DMS 273 treated with DMSO at 0.1 percent for 48 hours (cell line): ENCODE results near the gene CDC73.
"Not testable (repeated sequence)": the region's sequence is repeated elsewhere in the genome, so short reads cannot be mapped to it uniquely, and the experiment has no call there.

ENCODE experiments used
- DNase-seq: peaks from one replicate; lab custom pipeline; 2025; lab: John Stamatoyannopoulos, UW

The CDC73 gene

DNA sequence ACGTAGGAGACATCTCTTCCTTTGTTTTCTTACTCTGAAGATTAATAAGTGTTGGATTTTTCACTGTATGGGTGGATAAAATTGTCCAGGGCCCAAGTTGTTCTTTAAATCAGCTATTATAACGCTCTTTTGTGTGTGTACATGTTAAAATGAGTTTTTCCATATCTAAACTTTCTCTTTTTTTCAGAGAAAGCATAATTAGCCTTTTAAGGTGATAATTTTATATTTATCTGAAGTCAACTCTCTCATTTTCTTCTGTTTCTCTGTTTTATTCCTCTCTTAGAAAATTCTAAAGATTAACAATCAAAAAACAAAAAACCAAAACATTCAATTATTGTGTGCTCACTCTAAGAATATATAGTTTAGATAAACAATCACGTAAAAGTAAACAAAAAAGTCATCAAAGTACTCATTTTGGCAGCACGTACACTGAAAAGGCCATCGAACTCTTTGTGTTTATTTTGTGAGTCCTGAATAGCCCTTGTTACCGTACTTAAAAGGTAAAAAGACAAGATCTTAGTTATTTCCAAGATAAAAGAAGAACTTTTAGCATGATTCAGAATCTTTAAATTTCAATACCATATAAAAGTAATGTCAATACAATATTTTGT, 7.2 kb upstream of the CDC73 start:
- no peak for DNase-seq

- DNase-seq = no peak
These were observed 6.1 kb upstream of the CDC73 start for GRCh38 chr1:193115629-193116227.

DNA sequence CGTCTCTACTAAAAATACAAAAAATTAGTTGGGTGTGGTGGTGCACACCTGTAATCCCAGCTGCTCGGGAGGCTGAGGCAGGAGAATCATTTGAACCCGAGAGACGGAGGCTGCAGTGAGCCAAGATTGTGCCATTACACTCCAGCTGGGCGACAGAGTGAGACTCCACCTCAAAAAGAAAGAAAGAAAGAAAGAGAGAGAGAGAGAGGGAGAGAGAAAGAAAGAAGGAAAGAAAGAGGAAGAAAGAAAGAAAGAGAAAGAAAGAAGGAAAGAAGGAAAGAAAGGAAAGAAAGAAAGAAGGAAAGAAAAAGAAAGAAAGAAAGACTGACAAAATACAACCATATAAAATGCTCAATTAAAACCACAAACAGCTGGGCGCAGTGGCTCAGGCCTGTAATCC, 4.7 kb upstream of the CDC73 start:
- DNase-seq = not testable (repeated sequence)

DNA sequence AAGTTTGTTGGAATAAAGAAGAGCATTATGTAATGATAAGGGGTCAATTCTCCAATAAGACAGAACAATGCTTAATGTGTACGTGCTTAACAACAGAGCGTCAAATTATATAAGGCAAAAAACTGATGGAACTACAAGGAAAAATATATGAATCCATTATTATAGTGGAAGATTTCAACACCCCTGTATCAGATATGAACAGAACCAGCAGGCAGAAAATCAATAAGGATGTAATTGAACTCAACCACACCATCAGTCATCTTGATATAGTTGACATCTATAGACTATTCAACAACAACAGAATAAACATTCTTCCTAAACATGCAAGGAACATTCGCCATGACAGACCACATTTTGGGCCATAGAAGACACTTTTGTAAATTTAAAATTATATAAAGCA, 3.6 kb upstream of the CDC73 start:
- no peak for DNase-seq

DNA sequence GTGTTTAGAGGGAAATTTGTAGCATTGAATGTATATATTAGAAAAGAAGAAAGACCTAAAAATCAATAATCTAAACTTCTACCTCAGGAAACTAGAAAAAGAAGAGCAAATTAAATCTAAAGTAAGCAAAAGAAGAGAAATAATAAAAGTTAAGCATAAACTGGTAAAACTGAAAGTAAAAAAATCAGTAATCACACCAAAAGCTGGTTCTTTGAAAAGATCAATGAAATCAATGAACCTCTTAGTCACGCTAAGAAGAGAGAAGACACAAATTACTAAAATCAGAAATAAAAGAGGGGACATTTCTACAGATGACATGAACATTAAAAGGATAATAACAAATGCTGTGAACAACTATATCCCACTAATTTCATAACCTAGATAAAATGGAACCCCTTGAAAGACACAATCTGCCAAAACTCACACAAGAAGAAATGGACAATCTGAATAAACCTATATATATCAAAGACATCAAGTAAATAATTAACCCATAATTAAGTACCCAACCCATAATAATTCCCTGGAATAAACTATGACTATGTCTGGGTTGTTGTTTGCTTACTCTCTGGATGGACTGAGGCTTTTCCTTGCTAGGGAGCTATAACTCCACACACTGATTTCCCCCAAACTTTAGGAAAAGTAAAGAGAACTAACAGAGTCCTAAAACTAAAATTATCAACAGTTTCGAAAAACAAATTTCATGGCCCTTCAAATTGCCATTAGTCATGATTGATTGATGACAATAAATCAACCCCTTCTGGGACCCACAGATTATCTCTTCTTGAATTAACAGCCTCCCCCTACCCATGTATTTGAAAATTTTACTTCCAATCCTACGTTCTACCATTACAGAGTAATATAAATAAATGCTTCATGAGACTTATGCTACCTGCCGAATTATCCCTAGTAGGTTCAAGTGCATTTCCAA, 2.8 kb upstream of the CDC73 start:
- no peak for DNase-seq

DNA sequence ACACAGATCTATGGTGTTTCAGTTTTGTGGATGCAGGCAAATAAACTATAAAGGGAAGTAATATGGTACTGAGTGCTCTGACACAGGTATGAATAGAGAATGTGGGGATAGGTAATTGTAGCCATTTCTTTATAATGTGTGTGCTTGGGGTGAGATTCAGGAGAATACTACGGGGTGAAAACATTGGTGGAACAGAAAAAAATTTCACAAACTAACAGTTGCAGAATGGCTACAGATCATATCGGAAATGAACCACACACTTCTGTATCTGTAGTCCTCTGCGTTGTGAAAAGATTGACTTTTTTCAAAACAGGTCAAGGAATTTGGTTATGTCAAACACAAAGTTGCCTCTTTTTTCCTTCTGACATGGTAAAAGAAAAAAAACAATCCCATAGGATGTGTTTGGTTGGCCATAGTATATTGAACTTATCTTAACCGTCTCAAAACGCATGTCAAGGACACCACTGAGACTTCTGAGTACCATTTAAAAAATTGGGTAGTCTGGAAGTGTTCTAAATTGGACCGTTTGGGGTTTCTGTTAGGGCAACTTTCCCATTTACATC, 1.1 kb upstream of the CDC73 start:
- DNase-seq = no peak

- no peak for DNase-seq
These were observed 1.9 kb downstream of the CDC73 start for GRCh38 chr1:193123751-193124150.

DNA sequence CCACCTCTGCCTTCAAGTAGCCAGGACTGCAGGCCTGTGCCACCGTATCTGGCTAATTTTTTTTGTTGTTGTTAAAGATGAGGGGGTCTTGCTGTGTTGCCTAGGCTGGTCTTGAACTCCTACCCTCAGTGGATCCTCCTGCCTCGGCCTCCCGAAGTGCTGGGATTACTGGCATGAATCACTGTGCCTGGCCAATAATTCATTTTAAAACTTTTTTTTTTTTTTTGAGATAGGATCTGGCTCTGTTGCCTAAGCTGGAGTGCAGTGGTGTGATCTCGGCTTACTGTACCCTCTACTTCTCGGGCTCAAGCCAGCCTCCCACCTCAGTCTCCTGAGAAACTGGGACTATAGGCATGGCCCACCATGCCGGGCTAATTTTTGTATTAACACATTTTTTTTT, 3.5 kb downstream of the CDC73 start:
- DNase-seq = no peak

DNA sequence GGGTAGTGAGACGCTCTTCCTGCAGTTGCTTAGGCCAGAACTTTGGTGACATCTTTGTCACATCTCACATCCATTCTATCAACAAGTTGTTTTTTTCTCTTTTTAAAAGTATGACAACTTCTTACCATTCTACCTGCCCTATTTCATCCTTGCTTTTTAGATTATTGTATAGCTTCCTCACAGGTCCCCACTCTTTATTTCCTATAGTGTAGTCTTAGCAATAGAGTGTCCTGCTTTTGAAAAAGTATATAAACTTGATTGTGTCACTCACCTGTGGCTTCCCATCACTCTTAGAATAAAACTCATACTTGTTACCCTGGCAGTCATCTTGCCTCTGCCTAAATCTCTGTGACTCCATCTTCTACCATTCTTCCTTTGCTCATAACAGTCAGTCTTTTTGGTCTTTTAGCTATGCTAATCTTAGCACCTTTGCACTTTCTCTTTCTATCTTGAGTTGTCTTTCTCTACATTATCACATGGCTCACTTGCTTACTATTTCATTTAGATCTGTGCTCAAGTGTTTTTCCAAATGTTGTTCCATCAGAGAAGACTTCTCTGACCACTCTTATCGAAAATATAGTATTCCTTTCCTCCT, 9.5 kb downstream of the CDC73 start:
- no peak for DNase-seq

DNA sequence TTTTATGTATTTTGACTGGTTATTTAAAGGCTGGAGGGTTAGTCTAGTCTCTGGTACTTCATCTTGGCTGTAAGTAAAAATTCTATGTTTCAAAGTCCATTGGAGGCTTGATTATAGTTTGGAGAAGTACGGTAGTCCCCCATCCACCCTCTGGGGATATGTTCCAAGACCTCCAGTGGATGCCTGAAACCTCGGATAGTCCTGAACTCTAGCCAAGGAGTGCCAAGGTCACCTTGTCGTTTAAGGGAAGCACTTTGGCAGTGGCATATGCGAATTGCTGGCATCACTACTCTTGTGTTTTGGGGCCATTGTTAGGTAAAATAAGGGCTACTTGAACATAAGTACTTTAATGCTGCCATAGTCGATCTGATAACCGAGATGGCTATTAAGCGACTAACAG, 18.4 kb downstream of the CDC73 start:
- DNase-seq = no peak

DNA sequence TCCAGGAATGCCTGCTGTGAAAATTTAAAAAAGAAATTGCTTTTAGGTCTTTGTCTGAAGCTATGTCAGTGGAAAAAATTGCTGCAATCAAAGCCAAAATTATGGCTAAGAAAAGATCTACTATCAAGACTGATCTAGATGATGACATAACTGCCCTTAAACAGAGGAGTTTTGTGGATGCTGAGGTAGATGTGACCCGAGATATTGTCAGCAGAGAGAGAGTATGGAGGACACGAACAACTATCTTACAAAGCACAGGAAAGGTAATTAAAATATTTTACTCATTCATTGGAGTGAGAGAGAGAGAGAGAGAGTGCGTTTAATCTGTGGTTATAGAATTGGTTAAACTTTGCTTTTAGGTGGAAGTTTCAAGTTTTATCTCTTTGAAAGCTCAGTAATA, 20.0 kb downstream of the CDC73 start:
- DNase-seq = no peak

- DNase-seq = no peak
These were observed 20.6 kb downstream of the CDC73 start for GRCh38 chr1:193142409-193142808.

GRCh38 chr1:193143285-193143684, 21.5 kb downstream of the CDC73 start:
- DNase-seq = peak; percentile 2

- DNase-seq = no peak
These were observed 22.6 kb downstream of the CDC73 start for GRCh38 chr1:193144361-193144938.

DNA sequence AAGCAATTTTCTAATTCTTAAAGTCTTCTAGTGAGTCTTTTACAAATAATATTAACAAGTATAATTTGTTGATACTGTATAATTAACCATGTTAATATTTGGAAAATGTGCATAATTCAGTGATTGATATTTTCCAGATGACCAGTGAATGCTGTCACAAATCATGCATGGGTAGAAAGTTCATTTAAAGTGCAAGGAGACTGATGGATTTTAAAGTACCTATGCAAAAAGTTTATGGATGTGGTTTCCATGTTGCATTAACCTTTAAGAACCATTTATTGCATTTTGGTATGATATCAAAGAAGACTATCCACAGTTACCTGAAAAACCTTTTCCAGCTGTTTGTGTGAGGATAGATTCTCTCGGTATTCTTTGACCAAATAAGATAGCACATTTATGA, 23.2 kb downstream of the CDC73 start:
- no peak for DNase-seq

- DNase-seq = no peak
These were observed 34.4 kb downstream of the CDC73 start for GRCh38 chr1:193156117-193156821.

- DNase-seq = no peak
These were observed 35.0 kb downstream of the CDC73 start for GRCh38 chr1:193156822-193157142.

GRCh38 chr1:193157360-193157759, 35.5 kb downstream of the CDC73 start:
- DNase-seq = no peak

- no peak for DNase-seq
These were observed 54.3 kb downstream of the CDC73 start for GRCh38 chr1:193176113-193176512.

DNA sequence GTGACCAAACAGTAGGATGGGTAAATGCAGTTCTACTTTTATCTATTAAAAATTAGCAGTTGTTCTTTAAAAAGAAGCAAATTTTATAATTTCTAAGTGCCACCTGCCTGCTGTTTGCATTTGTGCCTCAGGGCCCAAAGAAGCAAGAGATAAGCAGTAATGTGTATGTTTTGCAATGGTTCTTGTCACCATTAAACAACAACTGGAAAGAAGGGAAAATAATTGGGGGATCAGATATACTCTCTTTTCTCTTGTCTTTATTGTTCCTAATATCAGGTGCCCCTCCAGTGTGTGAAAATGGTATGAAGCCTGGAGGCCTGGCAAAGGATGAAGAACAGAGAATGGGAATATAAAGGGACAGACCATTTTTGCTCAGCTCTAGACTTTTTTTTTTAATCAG, 55.0 kb downstream of the CDC73 start:
- no peak for DNase-seq

DNA sequence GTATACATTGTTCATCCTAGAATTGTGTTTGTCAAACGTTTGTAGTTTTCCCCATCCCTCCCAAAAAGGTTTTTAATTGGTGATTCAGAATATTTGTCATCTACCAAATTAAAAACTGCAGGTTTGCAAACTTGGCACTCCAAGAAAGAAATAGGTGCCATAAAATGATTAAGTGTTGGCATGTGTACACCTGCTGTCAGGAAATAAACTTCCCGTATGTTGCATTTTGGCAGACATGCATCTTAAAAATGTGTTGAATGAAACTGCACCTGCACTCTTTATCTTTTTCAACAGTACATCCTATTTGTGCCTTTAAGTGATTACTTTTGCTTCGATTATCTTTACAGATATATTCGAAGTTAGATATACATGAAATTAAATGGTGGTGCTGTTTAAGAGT, 57.3 kb downstream of the CDC73 start:
- DNase-seq = no peak

DNA sequence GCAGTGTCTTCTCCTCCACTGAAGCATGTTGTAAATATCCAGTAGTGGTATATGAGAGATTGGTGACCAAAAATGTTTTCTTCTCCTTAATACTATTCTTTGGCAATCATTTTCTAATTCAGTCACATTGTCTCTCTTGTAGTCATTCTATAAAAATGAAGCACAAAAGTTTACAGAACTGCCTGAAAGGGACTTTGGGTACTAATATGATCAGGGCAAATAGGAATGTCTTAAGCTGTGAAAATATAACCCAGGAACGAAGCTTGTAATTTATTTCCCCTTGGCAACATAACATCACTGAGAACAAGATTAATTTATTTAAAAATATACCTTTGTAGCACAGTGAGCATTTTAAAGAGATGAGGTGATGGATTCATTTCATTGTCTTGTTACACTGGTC, 59.7 kb downstream of the CDC73 start:
- DNase-seq = no peak
